Immature natural killer cell (primary cell): ENCODE results near the gene ZFC3H1. TPM values are rescaled to one million over a fixed set of nuclear protein-coding genes. Genes with fewer than 3 reads are reported as not detected.
"Not testable (repeated sequence)": the region's sequence is repeated elsewhere in the genome, so short reads cannot be mapped to it uniquely, and the experiment has no call there.

Source experiments
- DNase-seq, 3 donors: peaks; one replicate each; pipeline ENCODE4 v3.0.0; 2022; ENCODE audit warnings: mixed read lengths in 1 of 3
- H3K27ac Mint-ChIP-seq, 6 donors: one replicate each; pipeline ENCODE4 v1.8.0; 2020; ENCODE audit warnings: mixed read lengths in 6 of 6, mild to moderate bottlenecking in 5 of 6, inconsistent platforms in 4 of 6, moderate library complexity in 3 of 6
- H3K27me3 Mint-ChIP-seq, 3 donors: one replicate each; pipeline ENCODE4 v1.8.0; 2020 to 2021; ENCODE audit warnings: low read depth in 3 of 3, mild to moderate bottlenecking in 3 of 3, mixed read lengths in 3 of 3, moderate library complexity in 3 of 3, inconsistent platforms in 1 of 3
- H3K36me3 Mint-ChIP-seq, 3 donors: one replicate each; pipeline ENCODE4 v1.8.0; 2020; ENCODE audit warnings: mixed read lengths in 3 of 3, inconsistent platforms in 2 of 3, mild to moderate bottlenecking in 2 of 3
- H3K4me1 Mint-ChIP-seq, 2 donors: one replicate each; pipeline ENCODE4 v1.8.0; 2020; ENCODE audit warnings: inconsistent platforms in 2 of 2, mild to moderate bottlenecking in 2 of 2, mixed read lengths in 2 of 2, moderate library complexity in 1 of 2
- H3K4me3 Mint-ChIP-seq, 5 donors: one replicate each; pipeline ENCODE4 v1.8.0; 2020; ENCODE audit warnings: mild to moderate bottlenecking in 5 of 5, mixed read lengths in 5 of 5, inconsistent platforms in 3 of 5, moderate library complexity in 3 of 5
- H3K9me3 Mint-ChIP-seq, 6 donors: one replicate each; pipeline ENCODE4 v1.8.0; 2020; ENCODE audit warnings: mild to moderate bottlenecking in 6 of 6, mixed read lengths in 6 of 6, inconsistent platforms in 4 of 6, moderate library complexity in 3 of 6
- polyA plus RNA-seq, 3 donors: library from polyadenylated mRNA; unstranded; fragments of 300-500 nt; fragmentation: Illumina TruSeq; gene quantifications; one replicate each; pipeline ENCODE4 v1.2.3, GENCODE V29; 2021

The ZFC3H1 gene
- polyA plus RNA-seq, 3 donors from 2014 or later = 10.5 to 30.8 (median 19.8) TPM

DNA sequence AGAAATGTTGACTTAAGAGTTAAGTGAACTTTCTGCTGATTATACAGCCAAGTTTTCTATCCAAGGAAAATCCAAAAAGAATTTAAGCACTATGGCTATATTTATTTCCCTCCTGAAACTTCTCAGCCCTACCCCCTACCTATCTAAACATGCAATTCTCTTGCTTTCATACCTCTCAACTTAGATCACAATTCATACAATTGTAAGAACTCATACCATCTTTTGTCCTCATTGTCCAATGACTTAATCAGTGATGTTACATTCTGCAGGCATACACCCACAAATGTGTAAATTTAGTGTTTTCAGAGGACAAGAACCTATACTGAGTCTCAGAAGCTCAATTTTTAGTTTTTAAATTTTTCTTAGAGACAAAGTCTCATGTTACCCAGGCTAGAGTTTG is 62.1 kb downstream of the ZFC3H1 start:
- H3K36me3 Mint-ChIP-seq = no peaks in the 10 kb centered on the region
- no peak overlapping the region for H3K4me3 Mint-ChIP-seq
- no peak for DNase-seq
- peaks cover 0 to 1% (median 0%) of the 10 kb centered on the region in 6 donors for H3K9me3 Mint-ChIP-seq
- peaks cover 1 to 3% (median 2%) of the 10 kb centered on the region in 3 donors for H3K27me3 Mint-ChIP-seq
- H3K27ac Mint-ChIP-seq = no peak overlapping the region
- no peaks in the 10 kb centered on the region for H3K4me1 Mint-ChIP-seq

DNA sequence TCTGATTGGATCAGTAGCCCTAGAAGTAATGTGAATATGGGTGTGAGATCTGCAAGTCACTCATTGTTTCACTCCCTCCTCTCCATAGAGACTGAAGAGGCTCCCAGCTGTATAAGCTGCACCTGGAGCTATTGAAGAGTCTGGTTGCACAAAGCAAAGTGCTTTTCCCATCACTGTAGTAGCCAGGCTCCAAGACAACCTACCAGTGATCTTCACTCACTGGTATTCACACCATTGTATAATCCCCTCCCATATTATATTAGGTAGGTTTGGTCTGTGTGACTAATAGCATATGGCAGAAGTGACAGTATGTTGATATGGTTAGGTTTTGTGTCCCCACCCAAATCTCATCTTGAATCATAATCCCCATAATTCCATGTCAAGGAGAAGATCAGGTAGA is 64.4 kb downstream of the ZFC3H1 start:
- Mint-ChIP-seq H3K36me3 (no peaks in the 10 kb centered on the region), H3K4me3 (no peak overlapping the region), H3K27ac (no peak overlapping the region), H3K27me3 (peaks cover 5 to 19% (median 6%) of the 10 kb centered on the region in 3 donors), H3K9me3 (peaks cover 0 to 1% (median 0%) of the 10 kb centered on the region in 6 donors), H3K4me1 (no peaks in the 10 kb centered on the region)
- DNase-seq = no peak

DNA sequence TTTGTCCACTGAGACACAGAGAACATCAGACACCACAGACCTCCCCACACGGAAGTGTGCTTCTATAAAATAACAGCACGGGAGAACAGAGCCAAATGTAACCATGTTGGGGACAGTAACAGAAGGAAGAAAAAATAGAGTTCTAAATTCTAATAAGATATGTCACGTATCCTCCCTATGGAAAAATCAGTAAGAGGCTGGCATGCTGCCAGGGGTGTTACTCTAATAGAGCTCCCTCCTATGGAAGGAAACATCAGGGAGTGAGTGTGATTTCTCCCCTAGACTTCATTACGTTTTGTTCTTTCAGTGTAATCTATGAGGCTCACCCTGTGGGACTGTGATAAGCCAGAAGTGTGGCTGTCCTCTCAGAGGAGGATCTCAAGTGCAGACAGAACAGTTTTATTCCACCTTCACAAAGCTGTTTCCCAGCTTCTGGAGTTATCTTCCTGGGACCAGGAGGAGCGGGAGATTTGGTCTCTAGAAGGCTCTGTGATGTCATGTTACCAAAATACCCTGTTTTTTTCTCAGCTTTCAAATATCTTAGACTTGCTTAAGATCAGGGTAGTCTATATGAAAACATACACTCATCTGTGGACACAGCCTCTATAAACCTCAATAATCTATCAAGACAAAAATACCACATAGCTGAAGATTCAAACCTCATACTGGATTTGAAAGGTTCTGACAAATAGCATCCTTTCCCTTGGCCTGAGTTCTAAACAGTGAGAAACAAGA is 69.3 kb downstream of the ZFC3H1 start:
- Mint-ChIP-seq H3K27me3 (peaks cover 5 to 22% (median 9%) of the 10 kb centered on the region in 3 donors), H3K36me3 (no peaks in the 10 kb centered on the region), H3K4me1 (no peaks in the 10 kb centered on the region), H3K4me3 (no peak overlapping the region), H3K9me3 (peaks cover 0 to 6% (median 0%) of the 10 kb centered on the region in 6 donors), H3K27ac (no peak overlapping the region)
- DNase-seq = no peak

DNA sequence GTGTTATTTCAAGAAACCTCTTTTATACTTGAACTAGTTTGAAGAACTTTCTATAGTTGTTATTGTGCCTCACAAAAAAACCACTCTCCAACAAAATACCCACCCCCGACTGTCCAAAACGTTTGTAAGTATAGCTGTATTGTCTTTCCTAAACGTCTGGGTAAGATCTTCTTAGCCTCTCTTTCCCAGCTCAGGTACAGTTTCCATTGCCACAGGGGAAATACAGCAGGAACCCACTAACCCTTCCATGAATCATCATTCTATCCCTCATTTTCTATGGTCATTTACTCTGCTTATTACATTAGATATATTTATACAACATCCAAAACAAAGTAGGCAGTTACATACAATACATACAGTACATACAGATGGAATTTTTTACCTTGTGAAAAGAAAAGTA is 70.8 kb downstream of the ZFC3H1 start:
- Mint-ChIP-seq H3K4me3 (no peak overlapping the region), H3K27me3 (peaks cover 5 to 21% (median 6%) of the 10 kb centered on the region in 3 donors), H3K9me3 (peaks cover 0 to 7% (median 0%) of the 10 kb centered on the region in 6 donors), H3K36me3 (no peaks in the 10 kb centered on the region), H3K4me1 (no peaks in the 10 kb centered on the region), H3K27ac (no peak overlapping the region)
- no peak for DNase-seq

DNA sequence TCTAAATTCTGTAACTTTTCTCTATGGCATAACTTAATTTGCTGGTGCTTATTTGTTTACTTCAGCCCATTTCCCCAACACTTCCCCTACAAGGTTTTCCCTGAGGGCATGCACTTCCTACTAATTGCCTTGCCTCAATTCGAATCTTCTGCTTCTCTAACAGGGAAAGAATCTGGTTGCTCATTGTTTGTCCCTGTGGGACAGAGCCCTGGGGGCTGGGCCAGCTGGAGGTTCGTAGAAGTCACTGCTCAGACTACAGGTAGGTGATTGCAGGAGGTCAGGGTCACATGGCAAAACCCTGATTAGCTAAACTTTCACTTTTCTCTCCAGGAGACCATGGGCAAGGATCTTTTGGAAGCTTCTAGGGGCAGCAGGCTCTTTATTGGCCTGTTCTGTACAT is 72.0 kb downstream of the ZFC3H1 start:
- DNase-seq = no peak
- Mint-ChIP-seq H3K36me3 (no peaks in the 10 kb centered on the region), H3K4me1 (no peaks in the 10 kb centered on the region), H3K27me3 (peaks cover 5 to 23% (median 6%) of the 10 kb centered on the region in 3 donors), H3K9me3 (peaks cover 0 to 7% (median 0%) of the 10 kb centered on the region in 6 donors), H3K4me3 (no peak overlapping the region), H3K27ac (no peak overlapping the region)

DNA sequence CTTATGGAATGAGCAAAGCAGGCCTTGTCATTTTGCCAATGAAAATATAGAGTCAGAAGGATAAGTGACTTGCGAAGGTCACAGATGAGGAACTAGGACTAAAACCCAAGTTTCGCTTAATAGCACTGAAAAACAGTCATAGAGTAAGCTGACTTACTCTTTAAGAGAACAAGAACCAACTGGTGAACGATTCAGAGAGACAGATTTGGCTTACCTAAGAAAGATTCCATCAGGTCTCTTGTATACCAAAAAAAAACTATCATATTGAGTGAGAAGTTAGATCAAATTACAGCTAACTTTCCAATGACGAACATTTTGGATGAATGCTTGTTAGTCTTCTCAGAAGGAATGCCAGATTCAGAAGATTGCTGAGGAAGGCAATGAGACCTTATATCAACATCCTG is 74.2 kb downstream of the ZFC3H1 start:
- Mint-ChIP-seq H3K27me3 (peaks cover 1 to 10% (median 6%) of the 10 kb centered on the region in 3 donors), H3K4me1 (no peaks in the 10 kb centered on the region), H3K4me3 (no peak overlapping the region), H3K27ac (no peak overlapping the region), H3K9me3 (peaks cover 0 to 7% (median 0%) of the 10 kb centered on the region in 6 donors), H3K36me3 (no peaks in the 10 kb centered on the region)
- DNase-seq = no peak

DNA sequence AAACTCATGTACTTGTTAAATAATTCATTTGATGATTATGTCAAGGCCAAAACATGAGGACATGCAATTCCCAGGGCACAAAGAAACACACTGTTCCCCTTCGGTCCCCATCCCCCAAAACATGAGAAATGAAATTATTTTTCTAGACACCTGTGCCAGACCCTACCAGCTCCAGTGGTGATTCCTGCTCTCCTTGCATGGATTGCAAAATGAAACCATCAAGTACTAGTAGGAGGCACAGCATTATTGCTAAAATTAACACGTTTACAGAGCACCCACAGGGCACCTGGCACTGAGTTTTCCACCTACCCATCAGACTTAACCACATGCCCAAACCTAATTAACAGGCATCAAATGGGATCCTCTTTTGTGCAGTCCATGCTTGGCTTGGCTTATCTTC is 76.6 kb downstream of the ZFC3H1 start:
- H3K36me3 Mint-ChIP-seq = no peaks in the 10 kb centered on the region
- peaks cover 1 to 9% (median 1%) of the 10 kb centered on the region in 3 donors for H3K27me3 Mint-ChIP-seq
- no peak overlapping the region for H3K4me3 Mint-ChIP-seq
- H3K4me1 Mint-ChIP-seq = no peaks in the 10 kb centered on the region
- H3K27ac Mint-ChIP-seq = no peak overlapping the region
- DNase-seq = no peak
- peaks cover 0 to 1% (median 0%) of the 10 kb centered on the region in 6 donors for H3K9me3 Mint-ChIP-seq

DNA sequence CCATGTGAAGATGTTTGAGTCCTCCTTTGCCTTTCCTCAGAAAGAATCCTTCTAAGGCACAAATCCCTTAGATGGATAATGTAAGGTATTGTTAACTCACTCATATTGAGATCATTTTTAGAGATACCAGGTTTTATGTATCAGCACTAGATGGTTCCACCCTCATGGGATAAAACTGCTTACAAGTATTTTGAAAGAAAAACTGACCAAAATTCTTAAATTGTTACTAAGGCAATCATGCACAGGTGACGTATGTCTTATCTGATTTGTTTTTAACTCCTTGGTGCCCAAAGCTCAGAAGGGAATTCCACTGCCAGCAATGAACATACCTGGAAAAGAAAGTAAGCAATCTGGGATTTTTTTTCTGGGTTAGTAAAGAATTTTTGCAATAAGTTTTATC is 78.4 kb downstream of the ZFC3H1 start:
- Mint-ChIP-seq H3K27me3 (peaks cover under 1 to 4% (median 1%) of the 10 kb centered on the region in 3 donors), H3K27ac (no peak overlapping the region), H3K4me1 (no peaks in the 10 kb centered on the region), H3K9me3 (peaks cover 0 to 1% (median 0%) of the 10 kb centered on the region in 6 donors), H3K4me3 (no peak overlapping the region), H3K36me3 (no peaks in the 10 kb centered on the region)
- no peak for DNase-seq

DNA sequence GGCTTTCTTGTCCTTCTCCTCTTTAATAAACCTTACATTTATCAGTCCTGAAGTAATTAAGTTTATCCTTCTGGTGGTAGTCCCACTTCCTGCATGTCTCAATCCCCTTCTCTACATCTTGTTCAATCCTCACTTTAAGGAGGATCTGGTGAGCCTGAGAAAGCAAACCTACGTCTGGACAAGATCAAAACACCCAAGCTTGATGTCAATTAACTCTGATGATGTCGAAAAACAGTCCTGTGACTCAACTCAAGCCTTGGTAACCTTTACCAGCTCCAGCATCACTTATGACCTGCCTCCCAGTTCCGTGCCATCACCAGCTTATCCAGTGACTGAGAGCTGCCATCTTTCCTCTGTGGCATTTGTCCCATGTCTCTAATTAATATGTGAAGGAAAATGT is 79.3 kb downstream of the ZFC3H1 start:
- DNase-seq = no peak
- H3K4me1 Mint-ChIP-seq = no peaks in the 10 kb centered on the region
- peaks cover 0 to 4% (median 1%) of the 10 kb centered on the region in 3 donors for H3K27me3 Mint-ChIP-seq
- peaks cover 0 to 1% (median 0%) of the 10 kb centered on the region in 6 donors for H3K9me3 Mint-ChIP-seq
- H3K4me3 Mint-ChIP-seq = no peak overlapping the region
- H3K36me3 Mint-ChIP-seq = no peaks in the 10 kb centered on the region
- no peak overlapping the region for H3K27ac Mint-ChIP-seq

DNA sequence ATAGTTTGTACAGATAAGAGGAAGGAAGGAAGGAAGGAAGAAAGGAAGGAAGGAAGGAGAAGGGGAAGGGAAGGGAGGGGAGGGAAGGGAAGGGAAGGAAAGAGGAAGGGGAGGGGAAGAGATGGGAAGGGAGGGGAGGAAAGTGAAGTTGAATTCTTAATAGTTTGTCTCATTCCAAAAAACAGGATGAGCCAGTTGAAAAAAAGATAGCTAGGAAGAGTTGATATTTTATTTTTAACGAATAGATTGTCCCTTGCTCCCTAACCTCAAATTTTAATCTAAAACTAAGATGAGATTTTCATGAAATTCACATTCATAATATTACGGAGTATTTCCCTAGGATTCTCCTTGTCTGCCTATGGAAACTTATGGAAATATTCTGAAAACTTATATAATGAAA is 80.7 kb downstream of the ZFC3H1 start:
- no peaks in the 10 kb centered on the region for H3K9me3 Mint-ChIP-seq
- H3K4me3 Mint-ChIP-seq = no peak overlapping the region
- DNase-seq = no peak
- H3K27ac Mint-ChIP-seq = no peak overlapping the region
- no peaks in the 10 kb centered on the region for H3K36me3 Mint-ChIP-seq
- no peaks in the 10 kb centered on the region for H3K4me1 Mint-ChIP-seq
- H3K27me3 Mint-ChIP-seq = peaks cover 0 to 10% (median 1%) of the 10 kb centered on the region in 3 donors

DNA sequence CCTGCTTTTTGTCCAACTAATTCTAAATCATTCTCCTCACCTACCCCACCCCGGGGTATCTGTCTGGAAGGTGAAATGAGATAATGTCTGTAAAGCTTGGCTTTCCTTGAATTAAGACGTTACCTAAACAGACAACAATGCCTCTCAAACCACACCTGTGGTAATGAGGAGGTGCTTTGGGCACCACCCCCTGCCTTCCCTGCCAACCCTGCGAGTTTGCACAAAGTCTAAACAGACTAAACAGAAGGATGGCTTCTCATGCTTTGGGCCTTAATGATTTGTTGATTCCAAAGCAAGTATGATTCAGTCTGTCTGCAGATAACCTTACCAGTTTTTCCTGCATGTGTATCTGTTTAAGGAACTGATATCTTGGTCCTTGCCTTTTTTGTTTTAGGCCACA is 82.4 kb downstream of the ZFC3H1 start:
- Mint-ChIP-seq H3K4me3 (no peak overlapping the region), H3K36me3 (no peaks in the 10 kb centered on the region), H3K4me1 (no peaks in the 10 kb centered on the region), H3K9me3 (no peaks in the 10 kb centered on the region), H3K27me3 (peaks cover 0 to 10% (median 4%) of the 10 kb centered on the region in 3 donors), H3K27ac (no peak overlapping the region)
- no peak for DNase-seq

DNA sequence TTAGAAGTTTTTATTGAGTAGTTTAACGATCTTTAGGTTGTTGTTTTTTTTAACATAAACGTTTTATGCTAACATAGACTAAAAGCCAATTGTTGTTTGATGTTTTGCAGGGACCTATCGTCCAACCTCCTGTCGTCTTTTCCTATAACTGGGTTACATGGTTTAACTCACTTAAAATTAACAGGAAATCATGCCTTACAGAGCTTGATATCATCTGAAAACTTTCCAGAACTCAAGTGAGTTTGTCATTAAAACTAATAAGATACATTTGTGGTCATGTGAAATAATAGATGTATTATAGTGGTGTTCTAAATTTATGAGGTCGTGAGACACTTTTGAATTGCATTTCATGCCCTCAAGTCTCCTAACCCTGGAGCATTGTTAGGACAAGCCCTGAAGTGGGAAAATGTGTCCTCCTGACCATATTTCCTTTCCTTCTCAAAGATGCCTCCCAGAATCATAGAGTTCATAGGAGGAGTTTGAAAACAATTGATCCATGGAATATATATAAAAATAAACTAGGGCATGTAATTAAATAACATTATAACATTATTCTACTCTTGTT is 84.9 kb downstream of the ZFC3H1 start:
- Mint-ChIP-seq H3K9me3 (no peaks in the 10 kb centered on the region), H3K27ac (no peak overlapping the region), H3K4me1 (no peaks in the 10 kb centered on the region), H3K4me3 (no peak overlapping the region), H3K36me3 (no peaks in the 10 kb centered on the region), H3K27me3 (peaks cover 2 to 13% (median 3%) of the 10 kb centered on the region in 3 donors)
- no peak for DNase-seq

DNA sequence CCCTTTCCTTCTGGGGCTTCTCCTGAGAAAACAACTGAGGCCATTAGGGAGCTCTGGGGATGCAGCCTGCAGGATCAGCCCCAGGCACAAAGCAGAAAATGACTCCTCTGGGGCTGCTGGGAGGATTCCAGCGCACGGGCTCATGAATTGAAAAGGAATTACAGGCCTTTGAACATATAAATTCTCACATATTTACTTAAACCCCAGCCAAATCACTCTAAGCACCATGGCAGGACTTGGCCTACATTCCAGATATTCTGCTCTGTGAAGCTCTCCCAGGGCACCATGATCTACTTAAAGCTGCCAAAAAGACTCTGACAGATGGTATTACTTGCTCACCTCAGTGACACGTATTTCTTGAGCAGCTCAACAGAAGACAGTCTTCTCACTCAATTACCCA is 87.2 kb downstream of the ZFC3H1 start:
- Mint-ChIP-seq H3K4me3 (no peak overlapping the region), H3K36me3 (no peaks in the 10 kb centered on the region), H3K4me1 (no peaks in the 10 kb centered on the region), H3K27ac (no peak overlapping the region), H3K27me3 (peaks cover 2 to 12% (median 3%) of the 10 kb centered on the region in 3 donors), H3K9me3 (no peaks in the 10 kb centered on the region)
- DNase-seq = no peak

DNA sequence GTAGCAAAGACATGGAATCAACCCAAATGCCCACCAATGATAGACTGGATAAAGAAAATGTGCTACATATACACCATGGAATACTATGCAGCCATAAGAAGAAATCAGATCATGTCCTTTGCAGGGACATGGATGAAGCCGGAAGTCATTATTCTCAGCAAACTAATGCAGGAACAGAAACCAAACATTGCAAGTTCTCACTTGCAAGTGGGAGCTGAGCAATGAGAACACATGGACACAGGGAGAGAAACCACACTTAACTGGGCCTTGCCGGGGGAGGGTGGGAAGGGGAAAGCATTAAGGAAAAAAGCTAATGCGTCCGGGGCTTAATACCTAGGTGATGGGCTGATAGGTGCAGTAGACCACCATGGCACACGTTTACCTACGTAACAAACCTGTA is 93.8 kb downstream of the ZFC3H1 start:
- H3K27me3 Mint-ChIP-seq, DNase-seq, H3K27ac Mint-ChIP-seq, H3K4me1 Mint-ChIP-seq, H3K36me3 Mint-ChIP-seq, H3K9me3 Mint-ChIP-seq, H3K4me3 Mint-ChIP-seq: not testable (repeated sequence)
